HUES64 (cell line): Measurements from ENCODE around the gene CD55.

Experiments
- H3K27ac ChIP-seq: 2 replicates; pipeline ENCODE4 v1.7.0; 2013; ENCODE audit warnings: low read depth, low read length, inconsistent platforms
- H3K27me3 ChIP-seq: 2 replicates; pipeline ENCODE4 v1.6.1; 2013; ENCODE audit warnings: mild to moderate bottlenecking, low read length; ENCODE audit not compliant: insufficient read depth
- H3K36me3 ChIP-seq: 2 replicates; pipeline ENCODE4 v1.6.1; 2013; ENCODE audit warnings: mild to moderate bottlenecking, low read length; ENCODE audit not compliant: insufficient read depth
- H3K4me1 ChIP-seq: 2 replicates; pipeline ENCODE4 v1.6.1; 2013; ENCODE audit warnings: mild to moderate bottlenecking, low read length, moderate library complexity; ENCODE audit not compliant: insufficient read depth
- H3K4me3 ChIP-seq: 2 replicates; pipeline ENCODE4 v1.5.1; 2013; ENCODE audit warnings: mild to moderate bottlenecking, low read length, moderate library complexity
- H3K9ac ChIP-seq: 2 replicates; pipeline ENCODE4 v1.6.1; 2013; ENCODE audit warnings: mild to moderate bottlenecking, low read depth, low read length
- H3K9me3 ChIP-seq: 2 replicates; pipeline ENCODE4 v1.6.1; 2013; ENCODE audit warnings: low read depth, low read length; ENCODE audit not compliant: insufficient read depth
- WGBS: fragments of 150-250, 120-280 bp; methylation state at CpG from one replicate; pipeline ENCODE4 v1.1.7; 2013; ENCODE audit warnings: missing lambda C conversion rate; 5-methylcytosine and 5-hydroxymethylcytosine counted together

Gene CD55

DNA sequence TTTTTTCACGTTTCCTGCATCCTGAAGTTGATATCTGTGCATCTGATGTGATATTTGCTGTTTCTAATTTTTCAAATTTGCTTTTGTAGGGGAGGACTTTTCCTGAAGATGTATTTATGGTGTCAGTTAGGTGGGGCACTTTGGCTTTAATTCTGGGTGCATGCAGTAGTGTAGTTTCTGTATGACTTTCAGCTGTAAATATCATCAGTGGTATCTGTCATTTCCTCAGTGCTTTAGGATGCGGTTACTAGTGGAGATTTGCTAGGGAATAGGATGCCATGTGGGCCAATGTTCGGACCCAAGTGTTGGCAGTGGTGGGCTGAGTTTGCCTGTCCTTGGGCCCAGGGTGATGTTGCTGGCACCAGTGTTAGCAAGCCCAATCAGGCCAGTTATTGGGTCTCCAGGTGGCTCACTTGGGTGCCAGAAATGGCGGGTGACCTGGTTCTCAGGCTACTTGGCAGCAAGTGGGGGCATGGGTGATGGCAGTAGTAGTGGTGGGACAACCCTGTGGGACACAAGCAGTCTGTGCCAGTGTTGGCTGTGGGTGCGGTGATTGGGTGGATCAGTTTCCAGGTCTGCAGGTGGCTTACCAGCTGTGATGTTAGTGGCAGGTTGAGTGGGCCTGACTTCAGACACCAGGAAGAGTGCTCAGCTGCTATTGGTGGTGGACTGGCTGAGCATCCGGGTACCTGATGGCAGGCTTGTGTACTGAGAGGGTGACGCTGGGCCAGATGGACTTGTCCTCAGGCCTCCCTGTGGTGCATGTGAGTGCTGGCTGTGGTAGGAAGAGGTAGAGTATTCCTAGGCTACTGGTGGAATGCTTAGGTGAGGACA lies 24.4 kb downstream of the CD55 start:
- Histone ChIP-seq H3K27me3 (no peaks in the 10 kb centered on the region), H3K36me3 (peaks cover 14% of the 10 kb centered on the region), H3K4me3 (no peak overlapping the region), H3K27ac (no peak overlapping the region), H3K9ac (no peak overlapping the region), H3K9me3 (no peaks in the 10 kb centered on the region; the same call in 1 of the 2 replicates), H3K4me1 (peaks cover 8% of the 10 kb centered on the region; the same call in 1 of the 2 replicates)
- WGBS: 79% methylated on average over 7 of the region's 7 CpGs

DNA sequence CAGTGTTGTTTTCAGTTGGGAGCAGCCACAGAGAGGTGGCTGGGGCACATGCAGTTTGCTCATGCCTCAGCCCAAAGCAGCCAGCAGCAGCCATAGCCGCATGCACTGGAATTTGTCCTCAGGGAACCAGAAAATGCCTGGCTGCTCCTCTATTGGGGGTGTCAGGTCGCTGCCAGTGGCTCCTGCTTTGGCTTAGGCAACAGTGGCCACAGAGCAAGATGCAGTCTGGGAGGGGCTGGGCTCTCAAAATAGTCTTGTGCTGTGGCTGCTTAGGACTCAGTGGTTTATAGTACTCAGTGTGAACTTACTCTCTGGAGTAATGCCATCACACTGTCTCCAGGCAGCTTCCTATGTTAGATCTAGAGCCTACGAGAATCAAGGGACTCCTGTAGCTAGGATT lies 25.0 kb downstream of the CD55 start:
- Histone ChIP-seq H3K27me3 (no peaks in the 10 kb centered on the region), H3K36me3 (peaks cover 14% of the 10 kb centered on the region), H3K9ac (no peak overlapping the region), H3K4me3 (no peak overlapping the region), H3K27ac (no peak overlapping the region), H3K9me3 (no peaks in the 10 kb centered on the region; the same call in 1 of the 2 replicates), H3K4me1 (peaks cover 13% of the 10 kb centered on the region)
- 82% methylated on average over 3 of the region's 3 CpGs for WGBS

DNA sequence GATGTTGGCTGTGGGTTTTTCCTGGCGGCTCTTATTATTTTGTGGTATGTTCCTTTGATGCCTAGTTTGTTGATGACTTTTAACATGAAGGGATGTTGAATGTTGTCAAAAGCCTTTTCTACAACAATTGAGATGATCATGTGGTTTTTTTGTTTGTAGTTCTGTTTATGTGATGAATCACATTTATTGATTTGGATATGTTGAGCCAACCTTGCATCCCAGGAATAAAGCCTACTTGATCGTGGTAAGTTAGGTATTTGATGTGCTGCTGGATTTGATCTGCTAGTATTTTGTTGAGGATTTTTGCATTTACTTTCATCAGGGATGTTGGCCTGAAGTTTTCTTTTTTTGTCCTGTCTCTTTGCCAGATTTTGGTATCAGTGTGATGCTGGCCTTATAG lies 28.5 kb downstream of the CD55 start:
- Histone ChIP-seq H3K4me1 (peaks cover 17% of the 10 kb centered on the region), H3K4me3 (no peak overlapping the region), H3K27ac (no peak overlapping the region), H3K36me3 (peaks cover 14% of the 10 kb centered on the region), H3K9ac (no peak overlapping the region), H3K9me3 (no peaks in the 10 kb centered on the region; the same call in 1 of the 2 replicates), H3K27me3 (no peaks in the 10 kb centered on the region)
- 94% methylated on average over 2 of the region's 2 CpGs for WGBS

DNA sequence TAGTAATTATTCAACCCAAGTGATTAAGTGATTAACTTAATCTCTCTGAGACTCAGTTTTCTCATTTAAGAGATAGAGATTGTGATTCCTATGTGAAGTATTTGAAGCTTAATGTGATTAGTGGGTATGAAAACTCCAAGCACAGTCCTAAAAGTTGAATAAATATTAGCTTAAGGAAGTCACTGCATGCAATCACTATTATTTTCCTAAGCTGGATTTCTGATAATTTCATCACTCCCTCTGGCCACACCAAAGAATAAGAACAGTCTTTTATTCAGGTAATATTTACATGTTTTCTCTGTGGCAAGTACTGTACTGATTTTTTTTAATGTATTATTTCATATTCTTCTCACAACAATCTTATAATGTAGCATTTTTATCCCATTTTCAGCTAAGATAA lies 31.1 kb downstream of the CD55 start:
- peaks cover 9% of the 10 kb centered on the region for H3K36me3 ChIP-seq
- no peak overlapping the region for H3K4me3 ChIP-seq
- peaks cover 25% of the 10 kb centered on the region for H3K4me1 ChIP-seq
- no peak overlapping the region for H3K9ac ChIP-seq
- no peak overlapping the region for H3K27ac ChIP-seq
- H3K27me3 ChIP-seq: no peaks in the 10 kb centered on the region
- H3K9me3 ChIP-seq: no peaks in the 10 kb centered on the region; the same call in 1 of the 2 replicates

DNA sequence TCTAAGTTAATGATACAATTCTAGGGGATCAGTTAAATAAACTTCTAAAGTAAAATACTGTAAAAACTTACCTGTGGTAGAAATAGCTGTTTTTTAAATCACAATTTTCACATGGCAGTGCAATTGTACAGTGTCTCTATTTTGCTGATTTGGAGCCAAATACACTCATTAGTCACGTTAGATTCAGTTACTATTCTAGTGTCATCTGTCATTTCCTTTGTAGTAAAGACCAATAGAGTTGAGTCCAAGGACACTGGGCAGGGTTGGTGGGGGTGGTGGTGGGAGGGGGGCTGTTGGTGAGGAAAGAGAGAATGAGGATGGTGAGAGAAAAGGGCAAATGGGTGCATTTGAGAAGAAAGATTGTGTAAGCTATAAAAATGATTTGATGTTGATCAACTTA lies 33.6 kb downstream of the CD55 start:
- Histone ChIP-seq H3K4me3 (no peak overlapping the region), H3K36me3 (no peaks in the 10 kb centered on the region), H3K9ac (no peak overlapping the region), H3K9me3 (no peaks in the 10 kb centered on the region), H3K27ac (no peak overlapping the region), H3K27me3 (no peaks in the 10 kb centered on the region), H3K4me1 (peaks cover 26% of the 10 kb centered on the region)
- 88% methylated on average over 1 of the region's 1 CpG for WGBS

- H3K27ac ChIP-seq: no peak overlapping the region
Measured at GRCh38 chr1:207355513-207356295, 34.2 kb downstream of the CD55 start.

GRCh38 chr1:207361029-207361428 lies 39.6 kb downstream of the CD55 start:
- H3K4me1 ChIP-seq: peaks cover 10% of the 10 kb centered on the region
- H3K9me3 ChIP-seq: no peaks in the 10 kb centered on the region
- no peaks in the 10 kb centered on the region for H3K36me3 ChIP-seq
- H3K27me3 ChIP-seq: no peaks in the 10 kb centered on the region
- no peak overlapping the region for H3K27ac ChIP-seq
- H3K4me3 ChIP-seq: no peak overlapping the region
- H3K9ac ChIP-seq: no peak overlapping the region
- 78% methylated on average over 3 of the region's 3 CpGs for WGBS

More at GRCh38 chr1:207355513-207356295, 34.2 kb downstream of the CD55 start:
- no peaks in the 10 kb centered on the region for H3K36me3 ChIP-seq
- H3K27me3 ChIP-seq: no peaks in the 10 kb centered on the region
- no peaks in the 10 kb centered on the region for H3K9me3 ChIP-seq
- no peak overlapping the region for H3K9ac ChIP-seq
- peaks cover 26% of the 10 kb centered on the region for H3K4me1 ChIP-seq
- 97% methylated on average over 3 of the region's 3 CpGs for WGBS
- H3K4me3 ChIP-seq: no peak overlapping the region

DNA sequence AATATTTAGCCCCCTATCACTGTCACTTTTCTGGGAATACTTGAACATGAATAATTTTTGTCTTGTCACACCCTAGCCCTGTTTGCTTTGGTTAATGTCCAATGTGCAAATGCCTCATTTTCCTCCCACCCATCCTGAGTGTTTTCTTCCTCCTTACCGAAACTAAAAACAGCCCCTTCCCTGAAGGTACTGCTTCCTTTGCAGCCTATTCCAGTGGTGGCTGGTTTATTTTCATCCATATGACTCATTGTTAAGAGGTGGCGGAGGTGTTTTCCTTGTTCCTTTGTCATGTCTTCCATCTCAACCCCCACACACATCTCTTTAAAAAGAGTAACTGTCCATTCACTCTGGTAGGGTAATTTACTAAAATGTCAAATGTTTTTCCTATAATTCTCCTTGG lies 40.4 kb downstream of the CD55 start:
- no peaks in the 10 kb centered on the region for H3K27me3 ChIP-seq
- H3K4me1 ChIP-seq: peaks cover 6% of the 10 kb centered on the region
- 81% methylated on average over 1 of the region's 2 CpGs for WGBS
- H3K9me3 ChIP-seq: no peaks in the 10 kb centered on the region
- H3K4me3 ChIP-seq: no peak overlapping the region
- H3K27ac ChIP-seq: no peak overlapping the region
- no peak overlapping the region for H3K9ac ChIP-seq
- no peaks in the 10 kb centered on the region for H3K36me3 ChIP-seq

DNA sequence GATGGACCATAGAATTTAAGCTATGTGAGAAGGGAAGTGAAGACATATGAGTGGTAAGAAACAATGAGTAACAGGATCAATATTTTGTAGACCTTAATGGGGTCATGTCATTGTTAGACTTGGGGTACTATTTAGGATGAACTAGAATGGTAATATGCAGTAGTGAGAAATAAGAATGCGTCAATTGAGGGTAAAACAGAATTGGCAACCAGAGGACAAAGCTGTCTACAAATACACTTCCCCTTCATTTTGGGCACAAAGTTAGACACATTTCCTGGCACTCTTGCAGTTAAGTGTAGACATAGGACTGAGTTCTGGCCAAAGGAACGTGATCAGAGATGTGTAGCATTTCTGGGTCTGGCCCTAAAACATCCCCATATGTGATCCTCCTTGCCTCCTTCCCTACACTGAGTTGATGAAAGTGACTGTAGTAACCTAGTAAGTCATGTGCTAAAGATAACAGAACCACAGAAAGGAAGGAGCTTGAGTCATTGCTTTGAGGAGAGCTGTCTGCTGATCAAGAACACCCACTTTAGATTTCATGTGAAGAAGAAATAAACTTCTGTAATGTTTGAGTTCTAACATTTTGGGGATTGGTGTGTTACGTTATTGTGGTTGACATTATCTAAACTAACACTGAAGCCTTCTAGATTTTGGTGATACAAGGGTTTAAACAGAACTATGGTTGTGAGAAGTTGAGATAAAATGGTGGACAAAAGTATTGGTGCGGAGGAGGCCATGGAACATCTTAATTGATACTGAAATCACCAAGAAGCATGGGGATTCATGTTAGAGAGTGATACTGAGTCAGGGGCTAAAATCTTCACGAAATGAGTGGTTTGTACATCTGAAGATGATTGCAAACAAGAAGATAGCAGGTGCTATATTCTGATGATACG lies 41.7 kb downstream of the CD55 start:
- H3K27ac ChIP-seq: no peak overlapping the region
- H3K4me3 ChIP-seq: no peak overlapping the region
- H3K9ac ChIP-seq: no peak overlapping the region
- H3K27me3 ChIP-seq: no peaks in the 10 kb centered on the region
- 91% methylated on average over 6 of the region's 6 CpGs for WGBS
- H3K36me3 ChIP-seq: no peaks in the 10 kb centered on the region
- H3K4me1 ChIP-seq: no peaks in the 10 kb centered on the region
- no peaks in the 10 kb centered on the region for H3K9me3 ChIP-seq

DNA sequence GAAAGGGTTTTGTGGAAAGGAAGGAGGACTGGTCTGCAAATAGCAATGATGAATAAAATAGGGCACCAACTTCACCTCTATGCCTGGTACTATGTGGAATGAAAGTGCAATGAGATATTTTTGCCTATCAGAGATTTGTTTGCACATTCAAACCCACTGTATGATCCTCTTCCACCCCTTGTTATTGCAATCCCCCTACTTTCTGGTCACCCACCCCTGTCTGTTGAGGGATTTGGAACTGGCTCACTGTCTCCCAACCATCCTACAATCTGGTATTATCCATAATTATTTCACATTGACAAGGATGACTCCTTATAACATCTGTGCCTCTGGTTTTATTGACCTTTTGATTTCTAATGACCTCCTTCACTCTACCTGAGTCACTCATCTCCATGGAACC lies 42.4 kb downstream of the CD55 start:
- H3K9ac ChIP-seq: no peak overlapping the region
- H3K4me1 ChIP-seq: no peaks in the 10 kb centered on the region
- no peaks in the 10 kb centered on the region for H3K36me3 ChIP-seq
- no peaks in the 10 kb centered on the region for H3K9me3 ChIP-seq
- H3K27me3 ChIP-seq: no peaks in the 10 kb centered on the region
- H3K4me3 ChIP-seq: no peak overlapping the region
- H3K27ac ChIP-seq: no peak overlapping the region

DNA sequence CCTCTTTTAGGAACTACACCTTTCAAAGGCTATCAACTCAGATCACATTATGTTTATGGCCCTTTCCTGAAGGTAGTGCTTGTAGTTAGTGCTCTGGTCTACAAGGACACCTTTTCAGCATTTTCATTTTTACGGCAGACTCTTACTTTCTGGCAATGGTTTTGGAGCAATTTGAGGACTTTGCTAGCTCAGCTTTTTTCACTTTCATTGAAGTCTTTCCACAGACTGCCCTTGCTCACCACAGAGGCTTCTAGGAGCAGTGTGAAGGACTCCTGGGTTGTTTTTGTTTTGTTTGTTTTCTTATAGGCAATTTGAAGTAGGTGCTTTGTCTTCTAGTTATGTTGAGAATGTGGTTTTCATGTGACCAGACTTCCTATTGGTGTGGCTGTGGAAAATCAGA lies 43.1 kb downstream of the CD55 start:
- WGBS: 92% methylated on average over 1 of the region's 1 CpG
- Histone ChIP-seq H3K4me3 (no peak overlapping the region), H3K9me3 (no peaks in the 10 kb centered on the region), H3K27me3 (no peaks in the 10 kb centered on the region), H3K9ac (no peak overlapping the region), H3K4me1 (no peaks in the 10 kb centered on the region), H3K36me3 (no peaks in the 10 kb centered on the region), H3K27ac (no peak overlapping the region)
